K562 (cell line): ENCODE results near the gene ZNF565. TPM values are rescaled to one million over a fixed set of nuclear protein-coding genes. Genes with fewer than 3 reads are reported as not detected.

ENCODE experiments used
- ATAC-seq: fragments of 200-7000 bp; cut with Tn5 transposase; 3 replicates; pipeline ENCODE4 v1.9.1; 2020; ENCODE audit warnings: moderate library complexity
- BruUV-seq: library from RNA; stranded (reverse); fragments of 400-500 nt; replicated peaks from 2 replicates; lab custom pipeline; 2021; lab: Mats Ljungman, UMichigan
- CTCF ChIA-PET: fragments of 300-600 bp; formaldehyde crosslinking; extraction: SDS; loops from one replicate; lab custom pipeline; 2021; ENCODE audit warnings: low intra/inter-chr PET ratio; lab: Yijun Ruan, JAX
- POLR2A ChIA-PET: fragments of 300-600, 350-650 bp; sonication (Branson Sonifier 250); formaldehyde crosslinking; extraction: SDS; loops from one replicate; lab custom pipeline; 2021; ENCODE audit warnings: antibody characterized with exemption, inconsistent platforms; lab: Yijun Ruan, JAX
- DNase-seq, 4 experiments: peaks; one replicate each; pipeline versions ENCODE4 v3.0.0 to v3.0.0-alpha.2; 2011 to 2018; ENCODE audit warnings: low spot score in 3 of 4, mixed read lengths in 3 of 4; ENCODE audit errors: extremely low read depth in 1 of 4
- FAIRE-seq: peaks from 2 replicates; lab custom pipeline; 2011; peaks lifted over from hg19 to GRCh38; lab: Jason Lieb, UNC
- H2AFZ ChIP-seq: 2 replicates; pipeline ENCODE4 v1.6.0; 2011; ENCODE audit warnings: low read depth, low read length, control low read depth, inconsistent platforms
- H3K27ac ChIP-seq: fragments of 200-600 bp; 3 replicates; pipeline ENCODE4 v1.8.0; 2011; ENCODE audit warnings: low read depth, mild to moderate bottlenecking, control low read depth, inconsistent platforms, low read length, moderate library complexity, mixed read lengths; ENCODE audit errors: extremely low read depth
- H3K27me3 ChIP-seq, 2 experiments: fragments of 300-600 bp in 1 of 2; 2 replicates in 1 of 2; 3 replicates in 1 of 2; pipeline versions ENCODE4 v1.6.0 to v1.8.0; 2011; ENCODE audit warnings: inconsistent platforms in 2 of 2, low read length in 2 of 2, mild to moderate bottlenecking in 1 of 2, mixed read lengths in 1 of 2, moderate library complexity in 1 of 2; ENCODE audit not compliant: control insufficient read depth in 2 of 2, insufficient read depth in 2 of 2
- H3K36me3 ChIP-seq: fragments of 300-600 bp; 3 replicates; pipeline ENCODE4 v1.8.0; 2011; ENCODE audit warnings: mild to moderate bottlenecking, low read length, inconsistent platforms; ENCODE audit not compliant: control insufficient read depth, insufficient read depth
- H3K4me1 ChIP-seq, 2 experiments: fragments of 200-600 bp in 1 of 2; replicated peaks in 1 of 2; 2 replicates in 1 of 2; 3 replicates in 1 of 2; pipeline versions ENCODE4 v1.5.1 to v1.8.0; 2011; ENCODE audit warnings: inconsistent platforms in 2 of 2, low read length in 2 of 2, mild to moderate bottlenecking in 1 of 2, mixed read lengths in 1 of 2, moderate library complexity in 1 of 2; ENCODE audit not compliant: control insufficient read depth in 2 of 2, insufficient read depth in 2 of 2
- H3K4me2 ChIP-seq: 2 replicates; pipeline ENCODE4 v1.6.1; 2011; ENCODE audit warnings: low read length, control low read depth, inconsistent platforms, mixed read lengths; ENCODE audit not compliant: insufficient read depth
- H3K4me3 ChIP-seq: fragments of 200-600 bp; sonication (generic), shearing (Covaris generic); 2 replicates; pipeline ENCODE4 v1.5.1; 2016; ENCODE audit warnings: control low read depth, inconsistent platforms
- H3K79me2 ChIP-seq: fragments of 200-600 bp; 3 replicates; pipeline ENCODE4 v1.8.0; 2011; ENCODE audit warnings: low read length, inconsistent platforms; ENCODE audit not compliant: control insufficient read depth, insufficient read depth
- H3K9ac ChIP-seq, 2 experiments: 2 replicates each; pipeline versions ENCODE4 v1.6.0 to v1.6.1; 2011; ENCODE audit warnings: low read depth in 2 of 2, low read length in 2 of 2, control low read depth in 1 of 2, inconsistent platforms in 1 of 2, mild to moderate bottlenecking in 1 of 2, mixed read lengths in 1 of 2; ENCODE audit not compliant: insufficient read depth in 1 of 2
- H3K9me1 ChIP-seq: one replicate; pipeline ENCODE4 v1.6.0; 2011; ENCODE audit warnings: inconsistent platforms, mild to moderate bottlenecking, low read length, moderate library complexity; ENCODE audit not compliant: control insufficient read depth, insufficient read depth
- H3K9me3 ChIP-seq: replicated peaks from 2 replicates; pipeline ENCODE4 v1.5.1; 2011; ENCODE audit warnings: low read depth, low read length, inconsistent platforms; ENCODE audit not compliant: control insufficient read depth, insufficient read depth
- H4K20me1 ChIP-seq: replicated peaks from 2 replicates; pipeline ENCODE4 v1.6.1; 2011; ENCODE audit warnings: low read length, inconsistent platforms, mixed read lengths; ENCODE audit not compliant: control insufficient read depth, insufficient read depth
- ATF1 ChIP-seq, 2 experiments: fragments of 450-650 bp in 1 of 2; IDR thresholded peaks; 2 replicates each; pipeline ENCODE4 v1.6.1; 2016; ENCODE audit warnings: missing compliant biosample characterization in 1 of 2, missing genetic modification characterization in 1 of 2
- COPS2 ChIP-seq: fragments of 450-650 bp; conservative IDR thresholded peaks from 2 replicates; pipeline ENCODE4 v1.6.1; 2016; ENCODE audit warnings: mild to moderate bottlenecking, moderate library complexity
- HCFC1 ChIP-seq: IDR thresholded peaks from 2 replicates; pipeline ENCODE4 v1.6.1; 2012; ENCODE audit warnings: low read depth, low read length, improper control_type of control experiment
- HMGN3 ChIP-seq: IDR thresholded peaks from 2 replicates; pipeline ENCODE4 v1.6.1; 2011; ENCODE audit warnings: borderline replicate concordance, low read depth, mild to moderate bottlenecking, mixed read lengths, low read length; ENCODE audit not compliant: insufficient read length; ENCODE audit errors: extremely low read depth
- ILK ChIP-seq: fragments of 450-650 bp; IDR thresholded peaks from 2 replicates; pipeline ENCODE4 v1.6.1; 2016; ENCODE audit warnings: missing genetic modification characterization, low read depth, mild to moderate bottlenecking, missing compliant biosample characterization, moderate library complexity, borderline replicate concordance
- JUNB ChIP-seq: fragments of 450-650 bp; formaldehyde crosslinking; conservative IDR thresholded peaks from 2 replicates; pipeline ENCODE4 v1.4.0; 2020; ENCODE audit warnings: mild to moderate bottlenecking
- MIER1 ChIP-seq: fragments of 450-650 bp; IDR thresholded peaks from 2 replicates; pipeline ENCODE4 v1.6.1; 2016; ENCODE audit warnings: antibody characterized with exemption, mild to moderate bottlenecking, low read depth
- NELFE ChIP-seq: IDR thresholded peaks from 2 replicates; pipeline ENCODE4 v1.6.1; 2011; ENCODE audit warnings: mild to moderate bottlenecking; ENCODE audit not compliant: insufficient read depth, insufficient read length
- NFATC3 ChIP-seq: fragments of 450-650 bp; IDR thresholded peaks from 2 replicates; pipeline ENCODE4 v1.6.1; 2017; ENCODE audit warnings: mild to moderate bottlenecking
- PURB ChIP-seq: sonication (generic); formaldehyde crosslinking; IDR thresholded peaks from 2 replicates; pipeline ENCODE4 v1.9.0; 2021; ENCODE audit warnings: low read depth, mild to moderate bottlenecking, missing genetic modification reagents
- RCOR1 ChIP-seq, 2 experiments: IDR thresholded peaks; 2 replicates each; pipeline ENCODE4 v1.6.1; 2012; ENCODE audit warnings: low read depth in 2 of 2, low read length in 2 of 2, borderline replicate concordance in 1 of 2, improper control_type of control experiment in 1 of 2
- TBL1XR1 ChIP-seq, 2 experiments: IDR thresholded peaks; 2 replicates each; pipeline ENCODE4 v1.6.1; 2012; ENCODE audit warnings: improper control_type of control experiment in 2 of 2, low read length in 2 of 2, mild to moderate bottlenecking in 1 of 2
- TEAD2 ChIP-seq: fragments of 450-650 bp; IDR thresholded peaks from 2 replicates; pipeline ENCODE4 v1.6.1; 2016; ENCODE audit warnings: missing genetic modification characterization, control low read depth, missing compliant biosample characterization
- ZBTB8A ChIP-seq: fragments of 450-650 bp; IDR thresholded peaks from 2 replicates; pipeline ENCODE4 v1.6.1; 2018; ENCODE audit warnings: mild to moderate bottlenecking, moderate library complexity; ENCODE audit not compliant: partially characterized antibody
- ZNF282 ChIP-seq: sonication (generic); formaldehyde crosslinking; IDR thresholded peaks from 2 replicates; pipeline ENCODE4 v1.8.1; 2023; ENCODE audit warnings: missing genetic modification reagents
- ZNF311 ChIP-seq: fragments of 250-450 bp; sonication (Bioruptor Pico); IDR thresholded peaks from 2 replicates; pipeline ENCODE4 v1.4.0; 2020; ENCODE audit warnings: mild to moderate bottlenecking, moderate library complexity
- ZNF511 ChIP-seq: sonication (generic); formaldehyde crosslinking; IDR thresholded peaks from 2 replicates; pipeline ENCODE4 v1.8.0; 2022; ENCODE audit warnings: mild to moderate bottlenecking, missing genetic modification reagents
- ZNF75A ChIP-seq: fragments of 450-650 bp; formaldehyde crosslinking; IDR thresholded peaks from 2 replicates; pipeline ENCODE4 v1.4.0; 2020; ENCODE audit warnings: mild to moderate bottlenecking
- ZNF77 ChIP-seq: fragments of 250-450 bp; sonication (Bioruptor Pico); IDR thresholded peaks from 2 replicates; pipeline ENCODE4 v1.5.0; 2020
- WGBS: fragments of 100-300 bp; shearing (Covaris generic); methylation state at CpG from one replicate; pipeline ENCODE4 v1.1.6; 2016; ENCODE audit warnings: low coverage, mixed read lengths; ENCODE audit not compliant: insufficient coverage; ENCODE audit errors: missing lambda C conversion rate; 5-methylcytosine and 5-hydroxymethylcytosine counted together
- in situ Hi-C: fragments of 300-500 bp; cut with MboI; formaldehyde crosslinking; loops from 4 replicates; pipeline ENCODE4 v1.15.0; 2018; ENCODE audit warnings: inconsistent platforms, mixed read lengths
- intact Hi-C: fragments of 100-400 bp; cut with micrococcal nuclease; formaldehyde crosslinking; loops from 2 replicates; pipeline ENCODE4 v1.14.2; 2022
- polyA plus RNA-seq, 8 experiments: library from polyadenylated mRNA; depleted of rRNA in 4 of 8; stranded (reverse) in 5 of 8; unstranded in 3 of 8; fragments of >200 nt; fragmentation: Nextera tagmentation in 2 of 8; fragmentation: Illumina TruSeq in 1 of 8; extraction: Ambion mirVana in 2 of 8; extraction: Trizol in 1 of 8; gene quantifications; 2 replicates each; pipeline versions ENCODE4 v1.2.1 to v1.2.3, GENCODE V29; 2011 to 2014; ENCODE audit warnings: inconsistent platforms in 1 of 8, missing spikeins in 1 of 8
- total RNA-seq, 7 experiments: library from RNA; depleted of rRNA in 6 of 7; stranded (reverse); fragments of >200 nt in 6 of 7; fragmentation: Illumina TruSeq in 2 of 7; extraction: Trizol in 2 of 7; gene quantifications; 2 replicates each; pipeline versions ENCODE4 v1.2.1 to v1.2.3, GENCODE V29; 2011 to 2021; ENCODE audit warnings: low replicate concordance in 1 of 7
- TF ChIP-seq, protein P1 (sequence below): fragments of 450-650 bp; IDR thresholded peaks from 2 replicates; pipeline ENCODE4 v1.6.1; 2016; ENCODE audit warnings: missing biosample characterization, missing genetic modification characterization

Gene ZNF565
- total and polyA plus RNA-seq, 9 of the 15 experiments (the other 6 are each of a cell fraction or from before 2014, with no cell fraction given) = 1.3 to 3.2 (median 2.6) TPM

DNA sequence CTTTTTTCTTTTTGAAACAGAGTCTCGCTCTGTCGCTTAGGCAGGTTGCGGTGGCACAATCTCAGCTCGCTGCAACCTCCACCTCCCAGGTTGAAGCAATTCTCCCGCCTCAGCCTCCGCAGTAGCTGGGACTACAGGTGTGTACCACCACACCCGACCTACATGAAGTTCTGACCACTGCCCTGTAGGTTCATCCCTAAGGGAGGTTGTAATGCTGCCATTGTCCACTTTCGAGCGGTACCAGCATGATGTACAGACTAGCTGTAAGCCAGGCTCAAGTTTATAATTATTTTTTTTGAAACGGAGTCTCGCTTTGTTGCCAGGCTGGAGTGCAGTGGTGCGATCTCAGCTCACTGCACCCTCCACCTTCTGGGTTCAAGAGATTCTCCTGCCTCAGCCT, 50.7 kb downstream of the ZNF565 start:
- Histone ChIP-seq H4K20me1 (no peaks in the 10 kb centered on the region), H3K4me1 (no peaks in the 10 kb centered on the region; a peak in 1 of 5 replicates), H3K79me2 (no peaks in the 10 kb centered on the region)
- FAIRE-seq = no peak
- TF ChIP-seq ILK = no peak
- TF ChIP-seq HMGN3 = no peak
- TF ChIP-seq ZNF77 (CRISPR knock-in tag) = no peak
- no peak for TF ChIP-seq NFATC3
- TF ChIP-seq ZNF511 (CRISPR knock-in tag) = no peak
- TF ChIP-seq ZNF282 (CRISPR knock-in tag) = no peak
- TF ChIP-seq PURB (CRISPR knock-in tag) = no peak
- TF ChIP-seq, protein P1, sequence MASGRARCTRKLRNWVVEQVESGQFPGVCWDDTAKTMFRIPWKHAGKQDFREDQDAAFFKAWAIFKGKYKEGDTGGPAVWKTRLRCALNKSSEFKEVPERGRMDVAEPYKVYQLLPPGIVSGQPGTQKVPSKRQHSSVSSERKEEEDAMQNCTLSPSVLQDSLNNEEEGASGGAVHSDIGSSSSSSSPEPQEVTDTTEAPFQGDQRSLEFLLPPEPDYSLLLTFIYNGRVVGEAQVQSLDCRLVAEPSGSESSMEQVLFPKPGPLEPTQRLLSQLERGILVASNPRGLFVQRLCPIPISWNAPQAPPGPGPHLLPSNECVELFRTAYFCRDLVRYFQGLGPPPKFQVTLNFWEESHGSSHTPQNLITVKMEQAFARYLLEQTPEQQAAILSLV (tag) = no peak
- no peak for TF ChIP-seq NELFE
- TF ChIP-seq COPS2 = no peak
- no peak for TF ChIP-seq TEAD2
- TF ChIP-seq ATF1 (CRISPR knock-in tag; IDR thresholded peaks at IDR 0.05) = no peak
- TF ChIP-seq ATF1 (tag; IDR thresholded peaks at IDR 0.05) = no peak
- TF ChIP-seq ZNF75A (CRISPR knock-in tag) = no peak
- no peak for TF ChIP-seq ZBTB8A
- no peak for TF ChIP-seq MIER1
- no peak for TF ChIP-seq ZNF311
- no peak for TF ChIP-seq TBL1XR1 (IDR thresholded peaks at IDR 0.05; ENCODE audit: low read length in 2 of 2)
- no peak for TF ChIP-seq JUNB (CRISPR knock-in tag)
- TF ChIP-seq RCOR1 (IDR thresholded peaks at IDR 0.05; ENCODE audit: borderline replicate concordance in 1 of 2, low read depth in 2 of 2, low read length in 2 of 2) = no peak
- TF ChIP-seq HCFC1 = no peak
- TF ChIP-seq, all 486 proteins: peak for 0
- Histone ChIP-seq H3K9me1 (no peaks in the 10 kb centered on the region), H3K36me3 (peaks cover 6% of the 10 kb centered on the region; the same call in 2 of the 3 replicates), H3K9me3 (no peaks in the 10 kb centered on the region), H3K27me3 (no peaks in the 10 kb centered on the region), H3K4me2 (no peak overlapping the region), H3K9ac (no peak overlapping the region), H3K27ac (no peak overlapping the region), H3K4me3 (no peak overlapping the region), H2AFZ (no peak overlapping the region)
- intact Hi-C loops = no loop called here
- ChIA-PET POLR2A (interaction anchor here (0.6 kb wide), 1 partner anchor 1887 kb away, joined by 3 read pairs; no protein-coding TSS in a partner anchor), CTCF (no interaction called here)
- DNase-seq (no peak), ATAC-seq (no peak)
- 89% methylated on average over 11 of the region's 12 CpGs for WGBS
- no TSS peak for BruUV-seq
- in situ Hi-C loops = no loop called here
